Cardiac muscle cell (in vitro differentiated cells and primary cell): ENCODE results near the gene SGPP1. TPM values are rescaled to one million over a fixed set of nuclear protein-coding genes. Genes with fewer than 3 reads are reported as not detected.

Experiments used
- DNase-seq, 2 donors: peaks; one replicate each; pipeline versions ENCODE4 v3.0.0 to v3.0.0-alpha.2; 2010 to 2017; ENCODE audit warnings: low read depth in 1 of 2, low spot score in 1 of 2
- H3K27ac ChIP-seq: fragments of 200-600 bp; sonication (generic); 2 replicates; pipeline ENCODE4 v1.5.1; 2016
- H3K27me3 ChIP-seq: fragments of 200-600 bp; sonication (generic); 2 replicates; pipeline ENCODE4 v1.6.0; 2016; ENCODE audit warnings: control low read depth
- H3K36me3 ChIP-seq: fragments of 200-600 bp; sonication (generic); 2 replicates; pipeline ENCODE4 v1.5.1; 2016; ENCODE audit warnings: control low read depth
- H3K4me1 ChIP-seq: fragments of 200-600 bp; sonication (generic); 2 replicates; pipeline ENCODE4 v1.8.1; 2017; ENCODE audit warnings: low read depth, mild to moderate bottlenecking, mixed run types
- H3K4me3 ChIP-seq: fragments of 200-600 bp; sonication (generic); 2 replicates; pipeline ENCODE4 v1.5.1; 2016; ENCODE audit warnings: mild to moderate bottlenecking
- H3K9me3 ChIP-seq: fragments of 200-600 bp; sonication (generic); 2 replicates; pipeline ENCODE4 v1.5.1; 2017; ENCODE audit warnings: low read depth, mild to moderate bottlenecking, control low read depth
- CTCF ChIP-seq: IDR thresholded peaks from 2 replicates; pipeline ENCODE4 v1.5.1; 2012; ENCODE audit warnings: low read depth, mild to moderate bottlenecking, low read length
- polyA plus RNA-seq: library from polyadenylated mRNA; unstranded; fragments of >200 nt; fragmentation: Nextera tagmentation; extraction: Ambion mirVana; gene quantifications from 2 replicates; pipeline ENCODE4 v1.2.1, GENCODE V29; 2016
- total RNA-seq: library from RNA; depleted of rRNA; stranded (reverse); fragments of >200 nt; gene quantifications from 2 replicates; pipeline ENCODE4 v1.2.3, GENCODE V29; 2016

The SGPP1 gene
- total and polyA plus RNA-seq, 2 experiments from 2014 or later: 10.6 to 12.2 TPM

- TF ChIP-seq CTCF: no peak
- H3K27me3 ChIP-seq: peaks cover 5% of the 10 kb centered on the region
- no peaks in the 10 kb centered on the region for H3K9me3 ChIP-seq
- H3K4me1 ChIP-seq: no peaks in the 10 kb centered on the region
- no peaks in the 10 kb centered on the region for H3K36me3 ChIP-seq
- H3K27ac ChIP-seq: no peak overlapping the region
- no peak overlapping the region for H3K4me3 ChIP-seq
- no peak for DNase-seq
These were observed 9.7 kb upstream of the SGPP1 start for GRCh38 chr14:63737582-63738006.

GRCh38 chr14:63735720-63736119 lies 7.9 kb upstream of the SGPP1 start:
- no peak for TF ChIP-seq CTCF
- H3K27me3 ChIP-seq: peaks cover 9% of the 10 kb centered on the region

GRCh38 chr14:63730659-63731058 lies 2.8 kb upstream of the SGPP1 start:
- Histone ChIP-seq H3K9me3 (no peaks in the 10 kb centered on the region), H3K4me1 (peaks cover 8% of the 10 kb centered on the region), H3K36me3 (no peaks in the 10 kb centered on the region), H3K27me3 (peaks cover 24% of the 10 kb centered on the region), H3K27ac (no peak overlapping the region), H3K4me3 (no peak overlapping the region)
- no peak for TF ChIP-seq CTCF
- DNase-seq: no peak

More at GRCh38 chr14:63735720-63736119, 7.9 kb upstream of the SGPP1 start:
- DNase-seq: no peak
- H3K4me3 ChIP-seq: no peak overlapping the region
- H3K36me3 ChIP-seq: no peaks in the 10 kb centered on the region
- no peaks in the 10 kb centered on the region for H3K4me1 ChIP-seq
- no peak overlapping the region for H3K27ac ChIP-seq
- no peaks in the 10 kb centered on the region for H3K9me3 ChIP-seq

GRCh38 chr14:63727231-63727735 lies 582 bp downstream of the SGPP1 start:
- Histone ChIP-seq H3K27ac (peak overlapping the region; percentile 89), H3K36me3 (no peaks in the 10 kb centered on the region), H3K4me1 (peaks cover 11% of the 10 kb centered on the region), H3K4me3 (peak overlapping the region; percentile 100), H3K27me3 (peaks cover 24% of the 10 kb centered on the region), H3K9me3 (no peaks in the 10 kb centered on the region)
- TF ChIP-seq CTCF: no peak
- peak; percentile 67 to 69 for DNase-seq

GRCh38 chr14:63726499-63726898 lies 1.4 kb downstream of the SGPP1 start:
- Histone ChIP-seq H3K27ac (no peak overlapping the region), H3K36me3 (no peaks in the 10 kb centered on the region), H3K27me3 (peaks cover 24% of the 10 kb centered on the region), H3K9me3 (no peaks in the 10 kb centered on the region), H3K4me1 (peaks cover 11% of the 10 kb centered on the region), H3K4me3 (peak overlapping the region; percentile 100)
- no peak for DNase-seq
- no peak for TF ChIP-seq CTCF
